22Rv1 (cell line): ENCODE data around the gene APBA2.

Experiments
- H3K27ac ChIP-seq: fragments of 450-650 bp; 2 replicates; pipeline ENCODE4 v1.5.1; 2017
- CTCF ChIP-seq: fragments of 450-650 bp; IDR thresholded peaks from 2 replicates; pipeline ENCODE4 v1.5.1; 2017; ENCODE audit warnings: mild to moderate bottlenecking
- ZFX ChIP-seq: fragments of 450-650 bp; IDR thresholded peaks from 2 replicates; pipeline ENCODE4 v1.6.1; 2017; ENCODE audit warnings: antibody characterized with exemption, borderline replicate concordance

APBA2 gene

DNA sequence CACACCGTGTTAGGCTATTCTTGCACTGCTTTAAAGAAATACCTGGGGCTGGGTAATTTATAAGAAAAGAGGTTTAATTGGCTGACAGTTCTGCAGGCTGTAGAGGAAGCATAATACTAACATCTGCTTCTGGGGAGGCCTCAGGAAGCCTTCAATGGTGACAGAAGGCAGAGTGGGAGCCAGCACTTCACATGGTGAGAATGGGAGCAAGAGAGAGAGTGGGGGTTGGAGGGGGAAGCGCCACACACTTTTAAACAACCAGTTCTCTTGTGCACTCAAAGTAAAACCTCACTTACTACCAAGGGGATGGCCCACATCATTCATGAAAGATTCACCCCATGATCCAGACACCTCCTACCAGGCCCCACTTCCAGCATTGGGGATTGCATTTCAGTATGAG is 181.1 kb downstream of the APBA2 start:
- TF ChIP-seq CTCF (no peak), ZFX (no peak)
- H3K27ac ChIP-seq: no peak overlapping the region

DNA sequence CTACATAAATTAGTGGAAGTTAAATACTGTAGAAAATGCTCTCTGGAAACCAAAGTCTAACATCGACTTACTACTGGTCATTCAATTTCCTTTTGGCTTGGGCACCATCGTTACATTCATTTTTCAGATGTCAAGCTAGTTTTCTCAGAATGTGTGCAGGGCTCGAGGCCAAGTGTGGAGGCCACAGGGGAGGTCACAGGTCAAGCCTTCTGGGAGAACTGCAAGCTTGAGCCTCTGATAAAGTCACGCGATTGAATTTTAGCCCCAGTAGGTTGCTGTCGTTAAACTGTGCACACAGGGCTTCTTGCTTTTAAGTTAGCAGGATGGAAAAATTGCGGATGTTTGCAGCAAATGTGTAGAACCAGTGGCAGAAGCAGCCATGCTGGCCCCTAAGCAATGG is 182.2 kb downstream of the APBA2 start:
- no peak overlapping the region for H3K27ac ChIP-seq
- no peak for TF ChIP-seq ZFX
- no peak for TF ChIP-seq CTCF

GRCh38 chr15:29070471-29071231 is 184.9 kb downstream of the APBA2 start:
- no peak for TF ChIP-seq ZFX
- TF ChIP-seq CTCF: no peak
- no peak overlapping the region for H3K27ac ChIP-seq

GRCh38 chr15:29071232-29071881 is 185.6 kb downstream of the APBA2 start:
- no peak for TF ChIP-seq ZFX
- TF ChIP-seq CTCF: no peak
- no peak overlapping the region for H3K27ac ChIP-seq

- TF ChIP-seq CTCF (no peak), ZFX (no peak)
- H3K27ac ChIP-seq: no peak overlapping the region
Observed at GRCh38 chr15:29071882-29072273, 186.1 kb downstream of the APBA2 start.

DNA sequence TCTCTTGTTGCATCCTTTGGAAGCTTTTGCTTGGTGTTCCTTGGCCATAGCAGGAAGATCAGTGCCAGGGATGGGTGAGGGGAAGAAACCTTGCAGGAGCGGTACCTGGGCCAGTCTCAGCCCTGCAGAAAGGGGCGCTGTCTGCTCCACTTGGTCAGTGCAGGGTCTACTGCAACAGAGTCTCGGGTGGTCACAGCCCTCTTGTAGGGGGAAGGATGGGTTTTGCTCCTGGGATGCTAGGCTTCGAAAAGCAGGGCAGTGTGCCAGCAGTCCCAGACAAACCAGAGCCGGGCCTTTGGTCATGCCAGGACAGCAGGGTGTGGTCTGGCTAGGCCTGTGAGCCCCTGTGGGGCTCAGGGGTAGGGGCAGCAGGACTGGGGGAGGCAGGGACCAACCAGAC is 186.7 kb downstream of the APBA2 start:
- no peak overlapping the region for H3K27ac ChIP-seq
- no peak for TF ChIP-seq ZFX
- no peak for TF ChIP-seq CTCF

GRCh38 chr15:29074045-29074444 is 188.3 kb downstream of the APBA2 start:
- no peak overlapping the region for H3K27ac ChIP-seq
- TF ChIP-seq CTCF: no peak
- TF ChIP-seq ZFX: no peak
